Mammary microvascular endothelial cell (primary cell): Measurements from ENCODE around the gene DNMBP. TPM values are rescaled to one million over a fixed set of nuclear protein-coding genes. Genes with fewer than 3 reads are reported as not detected.

Source experiments
- total RNA-seq: library from RNA; depleted of rRNA; stranded (reverse); fragments of >200 nt; gene quantifications from 2 replicates; pipeline ENCODE4 v1.2.3, GENCODE V29; 2015

DNMBP gene
- 21.4 and 26.0 TPM in 2 replicates for total RNA-seq

DNA sequence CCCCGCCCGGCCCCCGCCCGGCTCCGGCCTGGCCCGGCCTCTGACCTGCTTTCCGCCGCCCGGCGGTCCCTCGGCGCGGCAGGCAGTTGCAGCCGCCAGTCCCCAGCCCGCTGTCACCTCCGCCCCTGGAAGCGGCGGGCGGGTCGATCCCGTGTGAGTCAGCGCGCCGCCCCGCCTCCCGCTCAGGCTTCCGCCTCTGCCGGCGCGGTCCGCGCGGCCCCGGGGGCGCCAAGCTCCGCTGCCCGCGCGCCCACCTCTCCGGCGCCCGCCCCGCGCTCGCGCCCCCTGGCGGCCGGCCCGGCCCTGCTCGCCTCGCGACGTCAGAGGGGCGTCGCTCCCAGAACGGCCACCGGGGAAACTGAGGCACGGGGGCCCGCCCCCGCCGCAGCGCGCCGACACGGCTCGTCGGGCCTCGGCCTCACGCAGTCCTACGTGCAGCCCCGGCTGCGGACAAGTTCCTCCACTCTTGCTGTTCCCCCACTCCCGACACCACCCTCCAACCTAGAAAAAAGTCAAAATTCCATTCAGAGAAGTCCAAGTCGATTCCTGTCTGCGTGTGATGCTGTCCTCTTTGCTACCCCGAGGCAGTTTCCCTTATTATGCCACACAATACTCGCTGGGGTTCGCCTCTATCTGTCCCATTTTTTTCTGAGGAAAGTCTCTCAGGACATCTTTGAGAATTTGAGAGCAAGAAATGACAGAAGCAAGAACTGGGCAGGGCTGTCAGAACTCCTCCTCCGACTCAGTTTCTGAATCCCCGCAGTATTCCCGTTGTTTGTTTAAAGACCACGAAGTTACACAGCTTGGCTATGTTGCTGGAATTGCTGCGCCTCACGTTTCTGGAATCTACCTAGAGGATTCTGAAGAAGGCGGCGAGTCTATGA is at the start of gene DNMBP:
Gene DNMBP, minus strand, starts transcription at position 155 of the 884 bp plus-strand sequence. CDS start 37,823 bp downstream, outside the sequence.

Other genes starting within 250 kb of the DNMBP start
- 0.07 and 0.49 TPM in 2 replicates for gene ABCC2, start 227.3 kb downstream of the DNMBP start, total RNA-seq
- not detected in 2 replicates for gene CPN1, start 71.9 kb upstream of the DNMBP start, total RNA-seq
- 37.4 and 42.2 TPM in 2 replicates for gene ERLIN1, start 176.1 kb upstream of the DNMBP start, total RNA-seq
- gene CHUK, start 219.6 kb upstream of the DNMBP start, total RNA-seq = 19.4 and 19.5 TPM in 2 replicates